Thoracic aorta (tissue), 2 donors: Measurements from ENCODE around the gene UPP1. TPM values are rescaled to one million over a fixed set of nuclear protein-coding genes. Genes with fewer than 3 reads are reported as not detected.
"Not testable (repeated sequence)": the region's sequence is repeated elsewhere in the genome, so short reads cannot be mapped to it uniquely, and the experiment has no call there.

ENCODE experiments used
- ATAC-seq: fragments of 150-250 bp; one replicate; pipeline ENCODE4 v1.8.0; 2017; ENCODE audit warnings: low read depth; ENCODE audit not compliant: insufficient number of reproducible peaks, low FRiP score
- DNase-seq: peaks from one replicate; pipeline ENCODE4 v3.0.0-alpha.2; 2020; ENCODE audit warnings: low spot score
- H3K27ac ChIP-seq, 2 donors: fragments of 200-600 bp; sonication (generic); 1 replicate in 1 of 2; 2 replicates in 1 of 2; pipeline ENCODE4 v1.5.1; 2016; ENCODE audit warnings: mild to moderate bottlenecking in 2 of 2, moderate library complexity in 2 of 2
- H3K27me3 ChIP-seq: fragments of 200-600 bp; sonication (generic); replicated peaks from 2 replicates; pipeline ENCODE4 v1.6.0; 2016; ENCODE audit warnings: mild to moderate bottlenecking; ENCODE audit not compliant: insufficient read depth
- H3K36me3 ChIP-seq: fragments of 200-600 bp; sonication (generic); one replicate; pipeline ENCODE4 v1.5.1; 2016
- H3K4me1 ChIP-seq, 2 donors: fragments of 200-600 bp; sonication (generic); 1 replicate in 1 of 2; 2 replicates in 1 of 2; pipeline versions ENCODE4 v1.5.1 to v1.6.0; 2016; ENCODE audit warnings: low read depth in 2 of 2, mild to moderate bottlenecking in 1 of 2; ENCODE audit not compliant: control insufficient read depth in 1 of 2
- H3K4me3 ChIP-seq: fragments of 200-600 bp; sonication (generic); 2 replicates; pipeline ENCODE4 v1.5.1; 2016; ENCODE audit warnings: mild to moderate bottlenecking
- H3K9me3 ChIP-seq: fragments of 200-600 bp; sonication (generic); 2 replicates; pipeline ENCODE4 v1.5.1; 2016
- CTCF ChIP-seq: fragments of 200-600 bp; sonication (generic); IDR thresholded peaks from one replicate; pipeline ENCODE4 v1.5.1; 2019; ENCODE audit warnings: antibody characterized with exemption
- total RNA-seq, 2 donors: library from RNA; depleted of rRNA; stranded (reverse); fragments of >200 nt; gene quantifications; one replicate each; pipeline versions ENCODE4 v1.1.0 to v1.2.3, GENCODE V29; 2016

Gene UPP1
- total RNA-seq, 2 donors from 2014 or later: 18.0 to 66.1 TPM

GRCh38 chr7:48144291-48144768, 55.3 kb downstream of the UPP1 start:
- no peak overlapping the region for H3K27ac ChIP-seq
- no peaks in the 10 kb centered on the region for H3K36me3 ChIP-seq
- H3K4me1 ChIP-seq: no peaks in the 10 kb centered on the region
- DNase-seq (no peak), ATAC-seq (no peak)
- H3K27me3 ChIP-seq: no peaks in the 10 kb centered on the region
- no peaks in the 10 kb centered on the region for H3K9me3 ChIP-seq
- H3K4me3 ChIP-seq: no peak overlapping the region
- TF ChIP-seq CTCF: no peak

GRCh38 chr7:48147078-48147591, 58.1 kb downstream of the UPP1 start:
- Histone ChIP-seq H3K4me1 (no peaks in the 10 kb centered on the region), H3K27ac (no peak overlapping the region), H3K36me3 (no peaks in the 10 kb centered on the region), H3K27me3 (no peaks in the 10 kb centered on the region), H3K4me3 (no peak overlapping the region), H3K9me3 (no peaks in the 10 kb centered on the region)
- TF ChIP-seq CTCF: no peak
- DNase-seq (no peak), ATAC-seq (no peak)

- not testable (repeated sequence) for ATAC-seq, H3K4me3 ChIP-seq, H3K36me3 ChIP-seq, DNase-seq, H3K9me3 ChIP-seq, H3K27ac ChIP-seq, H3K4me1 ChIP-seq, H3K27me3 ChIP-seq
These were observed 58.6 kb downstream of the UPP1 start for GRCh38 chr7:48147690-48148089.

GRCh38 chr7:48148311-48148710, 59.2 kb downstream of the UPP1 start:
- Histone ChIP-seq H3K4me3 (no peak overlapping the region), H3K27ac (no peak overlapping the region), H3K36me3 (no peaks in the 10 kb centered on the region), H3K4me1 (no peaks in the 10 kb centered on the region), H3K27me3 (no peaks in the 10 kb centered on the region), H3K9me3 (no peaks in the 10 kb centered on the region)
- TF ChIP-seq CTCF: no peak
- DNase-seq (no peak), ATAC-seq (no peak)

GRCh38 chr7:48149058-48149457, 60.0 kb downstream of the UPP1 start:
- no peaks in the 10 kb centered on the region for H3K4me1 ChIP-seq
- no peak overlapping the region for H3K27ac ChIP-seq
- TF ChIP-seq CTCF: no peak
- DNase-seq (no peak), ATAC-seq (no peak)
- no peaks in the 10 kb centered on the region for H3K27me3 ChIP-seq
- H3K36me3 ChIP-seq: no peaks in the 10 kb centered on the region
- no peaks in the 10 kb centered on the region for H3K9me3 ChIP-seq
- H3K4me3 ChIP-seq: no peak overlapping the region

- DNase-seq (no peak), ATAC-seq (no peak)
- H3K27me3 ChIP-seq: no peaks in the 10 kb centered on the region
- H3K4me1 ChIP-seq: no peaks in the 10 kb centered on the region
- no peak overlapping the region for H3K27ac ChIP-seq
- H3K36me3 ChIP-seq: no peaks in the 10 kb centered on the region
- H3K9me3 ChIP-seq: no peaks in the 10 kb centered on the region
- H3K4me3 ChIP-seq: no peak overlapping the region
- no peak for TF ChIP-seq CTCF
These were observed 61.0 kb downstream of the UPP1 start for GRCh38 chr7:48150086-48150485.
